Measurements from ENCODE around the gene IQCN. TPM values are rescaled to one million over a fixed set of nuclear protein-coding genes. Genes with fewer than 3 reads are reported as not detected.

IQCN gene
- total RNA-seq, 4 donors from 2014 or later: 4.8 to 49.7 (median 17.5) TPM

GRCh38 chr19:18220632-18221275 is 53.5 kb downstream of the IQCN start:
- Histone ChIP-seq H3K4me1 (peaks cover 0 to 21% (median 13%) of the 10 kb centered on the region in 4 donors), H3K27me3 (peaks cover 38% of the 10 kb centered on the region), H3K36me3 (no peaks in the 10 kb centered on the region), H3K4me3 (no peak overlapping the region), H3K9me3 (no peaks in the 10 kb centered on the region), H3K27ac (no peak overlapping the region)
- DNase-seq: no peak
- WGBS, 2 donors (ENCODE audit: low coverage in 1 of 2): 13% methylated on average over 14 of the region's 33 CpGs; no CpG with 5 or more reads in 1 of the 2 donors
- in situ Hi-C loops (cut with MboI; ENCODE audit: low pct_ligation_motif_present in 1 of 4, low pct_unique_long_range_greater_than_20kb in 1 of 4, low sequenced_read_pairs in 3 of 4) (loop anchor here in 1 of 4 donors (25.0 kb wide), 1 partner anchor 117 kb away; the partner anchor contains the start of gene PGPEP1), intact Hi-C loops (cut with DNase I; ENCODE audit: low total_unique reads) (no loop called here)
- TF ChIP-seq EP300 (IDR thresholded peaks at IDR 0.05; ENCODE audit: low read depth) (no peak), POLR2AphosphoS5 (IDR thresholded peaks at IDR 0.05) (no peak), CTCF (IDR thresholded peaks at IDR 0.05) (no peak), POLR2A (IDR thresholded peaks at IDR 0.05) (no peak)

GRCh38 chr19:18219911-18220631 is 54.2 kb downstream of the IQCN start:
- TF ChIP-seq POLR2AphosphoS5 (IDR thresholded peaks at IDR 0.05) (no peak), EP300 (IDR thresholded peaks at IDR 0.05; ENCODE audit: low read depth) (no peak), CTCF (IDR thresholded peaks at IDR 0.05) (no peak), POLR2A (IDR thresholded peaks at IDR 0.05) (no peak)
- in situ Hi-C loops (cut with MboI; ENCODE audit: low pct_ligation_motif_present in 1 of 4, low pct_unique_long_range_greater_than_20kb in 1 of 4, low sequenced_read_pairs in 3 of 4) (loop anchor here in 1 of 4 donors (25.0 kb wide), 1 partner anchor 117 kb away; the partner anchor contains the start of gene PGPEP1), intact Hi-C loops (cut with DNase I; ENCODE audit: low total_unique reads) (no loop called here)
- no peaks in the 10 kb centered on the region for H3K9me3 ChIP-seq
- 68 to 72% methylated on average over 2 to 27 of the region's 28 CpGs for WGBS, 2 donors (ENCODE audit: low coverage in 1 of 2)
- H3K4me1 ChIP-seq: peaks cover 0 to 15% (median 12%) of the 10 kb centered on the region in 4 donors
- peaks cover 31% of the 10 kb centered on the region for H3K27me3 ChIP-seq
- H3K36me3 ChIP-seq: no peaks in the 10 kb centered on the region
- H3K4me3 ChIP-seq: no peak overlapping the region
- H3K27ac ChIP-seq: no peak overlapping the region
- no peak for DNase-seq

- Histone ChIP-seq H3K27me3 (peaks cover 21% of the 10 kb centered on the region), H3K36me3 (no peaks in the 10 kb centered on the region), H3K4me1 (peaks cover 0 to 3% (median 0%) of the 10 kb centered on the region in 4 donors), H3K4me3 (no peak overlapping the region), H3K9me3 (no peaks in the 10 kb centered on the region), H3K27ac (no peak overlapping the region)
- DNase-seq: no peak
- intact Hi-C loops (cut with DNase I; ENCODE audit: low total_unique reads): no loop called here
- TF ChIP-seq POLR2AphosphoS5 (IDR thresholded peaks at IDR 0.05) (no peak), CTCF (IDR thresholded peaks at IDR 0.05) (no peak), POLR2A (IDR thresholded peaks at IDR 0.05) (no peak), EP300 (IDR thresholded peaks at IDR 0.05; ENCODE audit: low read depth) (no peak)
- in situ Hi-C loops (cut with MboI; ENCODE audit: low pct_ligation_motif_present in 1 of 4, low pct_unique_long_range_greater_than_20kb in 1 of 4, low sequenced_read_pairs in 3 of 4): loop anchor here in 1 of 4 donors (25.0 kb wide), 1 partner anchor 119 kb away; the partner anchor contains the start of gene PGPEP1
- 80 to 84% methylated on average over 2 to 3 of the region's 3 CpGs for WGBS, 2 donors (ENCODE audit: low coverage in 1 of 2)
Measured at GRCh38 chr19:18218600-18218999, 55.7 kb downstream of the IQCN start.

- TF ChIP-seq EP300 (IDR thresholded peaks at IDR 0.05; ENCODE audit: low read depth) (no peak), POLR2AphosphoS5 (IDR thresholded peaks at IDR 0.05) (no peak), CTCF (IDR thresholded peaks at IDR 0.05) (no peak)
- 92% methylated on average over 12 of the region's 17 CpGs; no CpG with 5 or more reads in 1 of the 2 donors for WGBS, 2 donors (ENCODE audit: low coverage in 1 of 2)
- Histone ChIP-seq H3K27me3 (peaks cover 21% of the 10 kb centered on the region), H3K9me3 (no peaks in the 10 kb centered on the region), H3K27ac (no peak overlapping the region), H3K36me3 (no peaks in the 10 kb centered on the region), H3K4me1 (peaks cover 0 to 3% (median 0%) of the 10 kb centered on the region in 4 donors), H3K4me3 (no peak overlapping the region)
- in situ Hi-C loops (cut with MboI; ENCODE audit: low pct_ligation_motif_present in 1 of 4, low pct_unique_long_range_greater_than_20kb in 1 of 4, low sequenced_read_pairs in 3 of 4): loop anchor here in 1 of 4 donors (25.0 kb wide), 1 partner anchor 119 kb away; the partner anchor contains the start of gene PGPEP1
- intact Hi-C loops (cut with DNase I; ENCODE audit: low total_unique reads): no loop called here
- DNase-seq: no peak
Measured at GRCh38 chr19:18218159-18218558, 56.1 kb downstream of the IQCN start.

Measured in transverse colon (tissue), 4 donors.